DND-41 (cell line): Measurements from ENCODE around the gene NR6A1.

ENCODE experiments used
- ATAC-seq: fragments of 200-7000 bp; cut with Tn5 transposase; 3 replicates; pipeline ENCODE4 v1.9.1; 2021; ENCODE audit warnings: low read depth; ENCODE audit not compliant: insufficient read depth
- DNase-seq: peaks from one replicate; pipeline ENCODE4 v3.0.0-alpha.2; 2020
- H2AFZ ChIP-seq: 2 replicates; pipeline ENCODE4 v1.6.0; 2012; ENCODE audit warnings: low read depth, low read length
- H3K27ac ChIP-seq: 2 replicates; pipeline ENCODE4 v1.5.1; 2012; ENCODE audit warnings: low read length, inconsistent platforms
- H3K27me3 ChIP-seq: fragments of 200-600 bp; sonication (generic); 2 replicates; pipeline ENCODE4 v1.6.0; 2012; ENCODE audit warnings: low read length, mild to moderate bottlenecking, inconsistent platforms; ENCODE audit not compliant: insufficient read depth, poor library complexity
- H3K36me3 ChIP-seq: 2 replicates; pipeline ENCODE4 v1.5.1; 2012; ENCODE audit warnings: low read length, inconsistent platforms; ENCODE audit not compliant: insufficient read depth
- H3K4me1 ChIP-seq: 2 replicates; pipeline ENCODE4 v1.5.1; 2012; ENCODE audit warnings: mild to moderate bottlenecking, low read length; ENCODE audit not compliant: insufficient read depth
- H3K4me2 ChIP-seq: 2 replicates; pipeline ENCODE4 v1.6.0; 2012; ENCODE audit warnings: mild to moderate bottlenecking, moderate library complexity, low read length, inconsistent platforms; ENCODE audit not compliant: insufficient read depth
- H3K4me3 ChIP-seq, 2 experiments: fragments of 200-600 bp in 1 of 2; shearing (Covaris generic) in 1 of 2; 2 replicates each; pipeline ENCODE4 v1.5.1; 2012 to 2016; ENCODE audit warnings: inconsistent platforms in 2 of 2, low read length in 2 of 2, mild to moderate bottlenecking in 2 of 2, low read depth in 1 of 2, moderate library complexity in 1 of 2
- H3K79me2 ChIP-seq: 2 replicates; pipeline ENCODE4 v1.6.0; 2012; ENCODE audit warnings: low read length, inconsistent platforms; ENCODE audit not compliant: insufficient read depth
- H3K9ac ChIP-seq: 2 replicates; pipeline ENCODE4 v1.6.0; 2012; ENCODE audit warnings: low read depth, mild to moderate bottlenecking, inconsistent platforms, low read length, moderate library complexity
- H3K9me3 ChIP-seq: 2 replicates; pipeline ENCODE4 v1.5.1; 2012; ENCODE audit warnings: low read length, moderate library complexity, mild to moderate bottlenecking, inconsistent platforms; ENCODE audit not compliant: insufficient read depth, severe bottlenecking
- H4K20me1 ChIP-seq: 2 replicates; pipeline ENCODE4 v1.6.0; 2012; ENCODE audit warnings: low read length; ENCODE audit not compliant: insufficient read depth
- EZH2 ChIP-seq: IDR thresholded peaks from 3 replicates; pipeline ENCODE4 v1.6.1; 2012; ENCODE audit warnings: borderline replicate concordance, low read depth, mild to moderate bottlenecking, moderate library complexity, low read length, inconsistent platforms; ENCODE audit not compliant: severe bottlenecking
- TF ChIP-seq, protein P1 (sequence below): IDR thresholded peaks from 2 replicates; pipeline ENCODE4 v1.5.1; 2012; ENCODE audit warnings: borderline replicate concordance, low read length, moderate library complexity, mild to moderate bottlenecking; ENCODE audit not compliant: poor library complexity, severe bottlenecking; ENCODE audit errors: extremely low read depth

NR6A1 gene

DNA sequence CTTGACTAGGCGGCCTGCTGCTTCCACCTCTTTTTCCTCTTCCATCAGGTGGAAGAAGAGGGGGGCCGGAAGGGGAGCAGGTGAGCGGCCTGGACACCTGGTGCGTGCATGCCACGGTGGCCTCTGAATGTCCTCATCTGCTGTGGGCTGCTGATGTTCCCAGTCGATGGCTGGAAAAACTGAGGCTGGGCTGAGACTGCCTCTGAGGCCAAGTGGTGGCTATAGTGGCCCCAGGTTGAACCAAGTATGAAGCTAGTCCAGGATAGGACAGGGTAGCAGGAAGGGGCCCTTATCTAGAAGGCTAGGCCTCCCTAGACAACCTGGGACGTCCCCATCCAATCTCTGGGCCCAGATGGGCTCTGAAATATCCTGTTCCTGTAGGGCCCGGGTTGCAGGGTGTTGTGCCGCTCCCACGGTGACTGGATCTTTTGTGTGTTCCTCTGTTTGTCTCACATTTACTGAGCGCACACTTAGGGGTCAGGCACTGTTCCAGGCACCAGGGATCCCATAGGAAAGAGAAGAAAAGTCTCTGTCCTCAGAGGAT lies 263.2 kb downstream of the NR6A1 start:
- Histone ChIP-seq H3K36me3 (no peaks in the 10 kb centered on the region), H3K4me2 (no peak overlapping the region), H3K27ac (no peak overlapping the region), H3K9ac (no peak overlapping the region), H3K27me3 (no peaks in the 10 kb centered on the region), H3K4me3 (no peak overlapping the region), H3K79me2 (no peaks in the 10 kb centered on the region), H2AFZ (no peak overlapping the region), H3K9me3 (no peaks in the 10 kb centered on the region), H4K20me1 (no peaks in the 10 kb centered on the region), H3K4me1 (no peaks in the 10 kb centered on the region)
- DNase-seq (no peak), ATAC-seq (no peak)
- no peak for TF ChIP-seq EZH2
- TF ChIP-seq, protein P1, sequence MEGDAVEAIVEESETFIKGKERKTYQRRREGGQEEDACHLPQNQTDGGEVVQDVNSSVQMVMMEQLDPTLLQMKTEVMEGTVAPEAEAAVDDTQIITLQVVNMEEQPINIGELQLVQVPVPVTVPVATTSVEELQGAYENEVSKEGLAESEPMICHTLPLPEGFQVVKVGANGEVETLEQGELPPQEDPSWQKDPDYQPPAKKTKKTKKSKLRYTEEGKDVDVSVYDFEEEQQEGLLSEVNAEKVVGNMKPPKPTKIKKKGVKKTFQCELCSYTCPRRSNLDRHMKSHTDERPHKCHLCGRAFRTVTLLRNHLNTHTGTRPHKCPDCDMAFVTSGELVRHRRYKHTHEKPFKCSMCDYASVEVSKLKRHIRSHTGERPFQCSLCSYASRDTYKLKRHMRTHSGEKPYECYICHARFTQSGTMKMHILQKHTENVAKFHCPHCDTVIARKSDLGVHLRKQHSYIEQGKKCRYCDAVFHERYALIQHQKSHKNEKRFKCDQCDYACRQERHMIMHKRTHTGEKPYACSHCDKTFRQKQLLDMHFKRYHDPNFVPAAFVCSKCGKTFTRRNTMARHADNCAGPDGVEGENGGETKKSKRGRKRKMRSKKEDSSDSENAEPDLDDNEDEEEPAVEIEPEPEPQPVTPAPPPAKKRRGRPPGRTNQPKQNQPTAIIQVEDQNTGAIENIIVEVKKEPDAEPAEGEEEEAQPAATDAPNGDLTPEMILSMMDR = no peak

DNA sequence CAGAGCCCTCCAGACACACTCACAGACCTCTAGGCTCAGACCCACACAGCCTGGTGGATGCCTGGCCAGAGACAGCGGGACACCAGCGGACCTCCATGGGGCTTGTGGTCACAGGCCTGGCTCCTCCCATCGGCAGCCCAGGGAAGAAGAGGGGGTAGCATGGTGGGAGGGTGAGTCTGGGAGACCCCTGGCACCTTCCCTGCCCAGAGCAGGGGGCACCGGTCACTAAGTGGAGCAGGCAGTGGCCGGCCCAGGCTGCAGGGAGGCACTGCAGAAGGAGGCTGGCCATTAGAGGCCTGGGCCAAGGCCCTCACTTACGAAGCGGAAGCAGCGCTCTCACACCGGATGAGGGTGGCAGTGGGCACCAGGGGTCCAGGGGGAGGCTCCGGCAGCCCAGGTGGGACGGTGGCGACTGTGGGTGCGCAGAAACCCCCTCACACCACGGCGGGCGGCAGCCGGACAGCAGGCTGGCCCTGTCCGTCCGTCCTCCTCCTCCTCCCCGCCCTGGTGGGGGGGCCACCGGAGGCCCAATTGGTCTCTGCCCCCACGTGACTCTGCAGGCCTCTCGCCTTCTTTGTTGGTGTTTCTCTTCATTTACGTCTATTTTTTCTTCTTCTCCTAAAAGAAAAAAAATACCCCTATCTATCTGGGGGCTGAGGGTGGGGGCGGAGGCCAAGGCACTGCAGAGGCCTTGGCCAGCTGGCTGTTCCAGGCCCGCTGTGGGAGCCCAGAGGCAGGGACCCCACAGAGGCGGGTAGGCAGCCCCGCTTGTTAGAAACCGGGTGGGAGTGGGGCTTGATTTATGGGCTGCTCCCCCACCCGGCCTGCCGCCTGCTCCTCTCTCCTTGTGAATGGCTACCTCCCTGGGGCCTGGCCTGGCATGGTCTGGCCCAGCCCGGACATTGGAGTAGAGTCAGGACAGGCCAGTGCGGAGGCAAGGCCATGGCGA lies 263.9 kb downstream of the NR6A1 start, which contains the start of gene NR5A1:
Gene NR5A1 (minus strand): TSS at position 469 of the 949 bp plus-strand sequence. CDS start 4,004 bp downstream, outside the sequence.
- DNase-seq (no peak), ATAC-seq (no peak)
- no peaks in the 10 kb centered on the region for H3K79me2 ChIP-seq
- no peaks in the 10 kb centered on the region for H4K20me1 ChIP-seq
- no peaks in the 10 kb centered on the region for H3K36me3 ChIP-seq
- no peak within 1 kb of the TSS for H3K9ac ChIP-seq
- H3K27ac ChIP-seq = no peak within 1 kb of the TSS
- no peaks in the 10 kb centered on the region for H3K27me3 ChIP-seq
- no peaks in the 10 kb centered on the region for H3K4me1 ChIP-seq
- no peak within 1 kb of the TSS for H2AFZ ChIP-seq
- no peak within 1 kb of the TSS for H3K4me3 ChIP-seq
- no peaks in the 10 kb centered on the region for H3K9me3 ChIP-seq
- H3K4me2 ChIP-seq = no peak within 1 kb of the TSS
- TF ChIP-seq EZH2 = no peak
- TF ChIP-seq, protein P1 = no peak

DNA sequence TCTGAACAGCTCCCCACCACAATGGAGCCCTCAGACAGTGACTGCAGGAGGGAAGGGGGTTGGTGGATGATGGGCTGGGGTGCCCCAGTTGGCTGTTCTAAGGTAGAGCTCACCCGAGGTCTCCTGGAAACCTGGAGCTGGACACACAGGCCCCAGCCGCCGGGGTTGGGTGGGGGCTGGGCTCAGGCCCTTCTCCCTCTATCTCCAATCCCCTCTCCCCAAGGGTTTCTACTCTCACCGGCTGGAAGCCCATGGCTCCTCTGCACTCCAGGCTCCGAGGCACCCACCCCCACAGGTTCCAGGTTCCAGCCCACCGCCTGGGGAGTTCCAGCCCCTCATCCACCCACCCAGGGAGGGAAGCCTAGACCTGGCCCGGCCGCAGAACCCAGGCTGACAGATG lies 264.7 kb downstream of the NR6A1 start:
- no peak for TF ChIP-seq EZH2
- TF ChIP-seq, protein P1 = no peak
- H3K79me2 ChIP-seq = no peaks in the 10 kb centered on the region
- no peak for ATAC-seq
- H3K4me1 ChIP-seq = no peaks in the 10 kb centered on the region
- no peaks in the 10 kb centered on the region for H3K36me3 ChIP-seq
- H4K20me1 ChIP-seq = no peaks in the 10 kb centered on the region
- no peaks in the 10 kb centered on the region for H3K9me3 ChIP-seq
- H3K27ac ChIP-seq = no peak overlapping the region
- H3K4me2 ChIP-seq = no peak overlapping the region
- H2AFZ ChIP-seq = no peak overlapping the region
- no peak overlapping the region for H3K4me3 ChIP-seq
- no peak for DNase-seq
- H3K9ac ChIP-seq = no peak overlapping the region
- H3K27me3 ChIP-seq = no peaks in the 10 kb centered on the region
